Ovary (tissue), 3 donors: ENCODE measurements around the gene NR5A1.

Experiments
- EP300 ChIP-seq: sonication (generic); formaldehyde crosslinking; IDR thresholded peaks from one replicate; pipeline ENCODE4 v1.6.1; 2017; ENCODE audit warnings: antibody characterized with exemption
- POLR2A ChIP-seq: fragments of 450-650 bp; IDR thresholded peaks from one replicate; pipeline ENCODE4 v1.6.1; 2017; ENCODE audit warnings: antibody characterized with exemption, mild to moderate bottlenecking, moderate library complexity
- TF ChIP-seq, protein P1 (sequence below), 3 donors: fragments of 450-650 bp in 2 of 3; fragments of 200-600 bp in 1 of 3; IDR thresholded peaks; one replicate each; pipeline versions ENCODE4 v1.5.1 to v1.8.0; 2016 to 2022; ENCODE audit warnings: antibody characterized with exemption in 3 of 3, mild to moderate bottlenecking in 1 of 3
- donor health status: DM: no; HTN: no; CAD: no.

DNA sequence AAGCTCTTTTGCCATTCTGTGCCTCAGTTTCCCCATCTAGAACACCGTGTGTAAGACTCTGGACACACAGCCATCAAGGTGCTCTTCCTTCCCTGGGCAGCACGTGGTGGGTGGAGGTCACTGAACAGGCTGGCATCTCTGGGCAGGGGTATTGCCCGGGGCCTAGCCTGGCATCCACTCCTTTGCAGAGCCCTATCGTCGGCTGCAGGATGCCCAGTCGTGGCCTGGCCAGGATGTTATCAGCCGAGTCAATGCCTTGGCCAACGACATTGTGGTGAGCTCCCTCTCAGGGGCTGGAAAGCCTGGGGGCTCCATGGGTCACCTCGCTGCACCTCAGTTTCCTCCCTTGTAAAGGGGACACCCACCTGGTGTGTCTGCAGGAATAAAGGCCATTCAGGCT is 52.9 kb downstream of the NR5A1 start:
- TF ChIP-seq, protein P1, sequence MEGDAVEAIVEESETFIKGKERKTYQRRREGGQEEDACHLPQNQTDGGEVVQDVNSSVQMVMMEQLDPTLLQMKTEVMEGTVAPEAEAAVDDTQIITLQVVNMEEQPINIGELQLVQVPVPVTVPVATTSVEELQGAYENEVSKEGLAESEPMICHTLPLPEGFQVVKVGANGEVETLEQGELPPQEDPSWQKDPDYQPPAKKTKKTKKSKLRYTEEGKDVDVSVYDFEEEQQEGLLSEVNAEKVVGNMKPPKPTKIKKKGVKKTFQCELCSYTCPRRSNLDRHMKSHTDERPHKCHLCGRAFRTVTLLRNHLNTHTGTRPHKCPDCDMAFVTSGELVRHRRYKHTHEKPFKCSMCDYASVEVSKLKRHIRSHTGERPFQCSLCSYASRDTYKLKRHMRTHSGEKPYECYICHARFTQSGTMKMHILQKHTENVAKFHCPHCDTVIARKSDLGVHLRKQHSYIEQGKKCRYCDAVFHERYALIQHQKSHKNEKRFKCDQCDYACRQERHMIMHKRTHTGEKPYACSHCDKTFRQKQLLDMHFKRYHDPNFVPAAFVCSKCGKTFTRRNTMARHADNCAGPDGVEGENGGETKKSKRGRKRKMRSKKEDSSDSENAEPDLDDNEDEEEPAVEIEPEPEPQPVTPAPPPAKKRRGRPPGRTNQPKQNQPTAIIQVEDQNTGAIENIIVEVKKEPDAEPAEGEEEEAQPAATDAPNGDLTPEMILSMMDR (IDR thresholded peaks at IDR 0.05), result no peak
- TF ChIP-seq POLR2A, result no peak
- TF ChIP-seq EP300, result no peak
